CD8-positive, alpha-beta memory T cell (primary cell): ENCODE results near the gene ANK3. TPM values are rescaled to one million over a fixed set of nuclear protein-coding genes. Genes with fewer than 3 reads are reported as not detected.
"Not testable (repeated sequence)": the region's sequence is repeated elsewhere in the genome, so short reads cannot be mapped to it uniquely, and the experiment has no call there.

Experiments
- CTCF ChIA-PET: fragments of 350-600 bp; sonication (Branson Sonifier 250); formaldehyde crosslinking; loops from one replicate; lab custom pipeline; 2021; ENCODE audit warnings: antibody characterized with exemption; lab: Charles Lee
- POLR2A ChIA-PET: fragments of 350-600 bp; sonication (Branson Sonifier 250); formaldehyde crosslinking; loops from one replicate; lab custom pipeline; 2021; ENCODE audit warnings: antibody characterized with exemption; lab: Charles Lee
- DNase-seq, 5 donors: peaks; one replicate each; pipeline versions ENCODE4 v3.0.0 to v3.0.0-alpha.2; 2020 to 2022; ENCODE audit warnings: mixed read lengths in 1 of 5
- H3K27ac ChIP-seq: one replicate; pipeline ENCODE4 v1.7.0; 2013; ENCODE audit warnings: low read depth, mild to moderate bottlenecking, low read length, moderate library complexity
- H3K27me3 ChIP-seq: 2 replicates; pipeline ENCODE4 v1.7.0; 2013; ENCODE audit warnings: low read length, mild to moderate bottlenecking; ENCODE audit not compliant: insufficient read depth, poor library complexity, severe bottlenecking
- H3K36me3 ChIP-seq: 2 replicates; pipeline ENCODE4 v1.7.0; 2013; ENCODE audit warnings: mild to moderate bottlenecking, low read length, moderate library complexity; ENCODE audit not compliant: insufficient read depth
- H3K4me1 ChIP-seq: 2 replicates; pipeline ENCODE4 v1.7.0; 2013; ENCODE audit warnings: mild to moderate bottlenecking, low read length, moderate library complexity; ENCODE audit not compliant: insufficient read depth
- H3K4me3 ChIP-seq: 2 replicates; pipeline ENCODE4 v1.7.0; 2013; ENCODE audit warnings: mild to moderate bottlenecking, low read length
- H3K9me3 ChIP-seq: 2 replicates; pipeline ENCODE4 v1.7.0; 2013; ENCODE audit warnings: mild to moderate bottlenecking, low read length
- H3K27ac Mint-ChIP-seq, 8 donors: one replicate each; pipeline ENCODE4 v1.8.0; 2020 to 2021; ENCODE audit warnings: mixed read lengths in 8 of 8, mild to moderate bottlenecking in 6 of 8, inconsistent platforms in 3 of 8, moderate library complexity in 3 of 8
- H3K27me3 Mint-ChIP-seq, 2 donors: one replicate each; pipeline ENCODE4 v1.8.0; 2020 to 2021; ENCODE audit warnings: mixed read lengths in 2 of 2, mild to moderate bottlenecking in 1 of 2, moderate library complexity in 1 of 2
- H3K36me3 Mint-ChIP-seq, 3 donors: one replicate each; pipeline ENCODE4 v1.8.0; 2020 to 2021; ENCODE audit warnings: mixed read lengths in 3 of 3, inconsistent platforms in 1 of 3, mild to moderate bottlenecking in 1 of 3
- H3K4me1 Mint-ChIP-seq, 3 donors: one replicate each; pipeline ENCODE4 v1.8.0; 2020 to 2021; ENCODE audit warnings: mixed read lengths in 3 of 3, inconsistent platforms in 1 of 3, mild to moderate bottlenecking in 1 of 3
- H3K4me3 Mint-ChIP-seq, 7 donors: one replicate each; pipeline ENCODE4 v1.8.0; 2020 to 2021; ENCODE audit warnings: mixed read lengths in 7 of 7, mild to moderate bottlenecking in 6 of 7, moderate library complexity in 4 of 7, inconsistent platforms in 2 of 7
- H3K9me3 Mint-ChIP-seq, 5 donors: one replicate each; pipeline ENCODE4 v1.8.0; 2020 to 2022; ENCODE audit warnings: mixed read lengths in 5 of 5, mild to moderate bottlenecking in 3 of 5, moderate library complexity in 2 of 5, inconsistent platforms in 1 of 5
- polyA plus RNA-seq: library from polyadenylated mRNA; unstranded; fragments of 300-500 nt; fragmentation: Illumina TruSeq; gene quantifications from one replicate; pipeline ENCODE4 v1.2.3, GENCODE V29; 2021
- total RNA-seq, 2 experiments: library from RNA; stranded (reverse); gene quantifications; one replicate each; pipeline ENCODE4 v1.2.3, GENCODE V29; 2021

Gene ANK3
- total and polyA plus RNA-seq, 3 experiments from 2014 or later, result 10.2 to 12.8 (median 11.8) TPM

DNA sequence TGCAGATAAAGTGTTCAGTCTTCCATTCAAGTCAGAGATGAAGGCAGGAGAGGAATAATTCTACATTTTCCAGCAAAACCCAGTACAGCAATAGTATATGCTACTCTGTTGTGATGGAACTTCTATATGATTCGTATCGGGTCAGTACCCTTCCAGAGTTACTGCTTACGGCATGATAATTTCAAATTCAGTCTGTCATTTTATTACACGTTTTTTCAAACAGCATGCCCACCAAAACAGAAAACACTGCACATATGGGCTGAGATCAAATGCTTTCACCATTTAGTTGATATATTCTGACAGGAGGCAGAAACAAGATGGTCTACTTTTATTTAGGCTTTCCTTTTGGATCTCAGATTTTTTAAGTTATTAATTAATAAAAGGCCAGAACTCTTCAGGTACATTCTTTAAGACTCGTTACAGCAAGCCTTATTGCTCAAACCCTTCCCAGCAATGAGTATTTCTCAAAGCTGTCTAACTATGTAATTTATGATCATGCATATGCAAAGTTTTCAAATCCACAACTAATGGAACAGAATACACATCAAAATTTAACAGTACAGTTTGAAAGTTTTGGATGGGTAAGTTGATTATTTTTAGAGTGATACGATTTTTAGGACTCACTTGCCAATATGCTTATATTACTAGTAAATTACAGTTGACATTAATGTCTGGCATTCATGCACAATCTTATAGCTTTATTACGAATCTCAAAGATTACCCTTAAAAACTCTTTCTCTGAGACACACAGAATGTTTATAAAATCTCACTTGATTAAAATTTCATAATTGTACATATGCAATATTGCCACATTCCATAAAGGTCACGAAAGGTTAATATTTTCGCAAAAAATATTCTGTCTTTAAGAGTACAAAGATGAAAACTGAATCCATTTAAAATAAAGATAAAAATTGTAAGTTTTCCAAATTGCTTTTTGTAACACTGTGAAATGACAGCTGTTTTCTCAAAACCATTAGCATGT, 91.0 kb downstream of the ANK3 start:
- DNase-seq, result no peak
- Mint-ChIP-seq H3K36me3 (no peaks in the 10 kb centered on the region), H3K4me1 (peaks cover 0 to 7% (median 0%) of the 10 kb centered on the region in 3 donors), H3K27me3 (peaks cover 1 to 4% of the 10 kb centered on the region in 2 donors), H3K4me3 (no peak overlapping the region), H3K27ac (no peak overlapping the region), H3K9me3 (no peaks in the 10 kb centered on the region)
- POLR2A ChIA-PET, result no interaction called here
- no peaks in the 10 kb centered on the region for H3K36me3 ChIP-seq
- H3K9me3 ChIP-seq, result no peaks in the 10 kb centered on the region
- no peaks in the 10 kb centered on the region for H3K27me3 ChIP-seq
- H3K4me3 ChIP-seq, result no peak overlapping the region
- CTCF ChIA-PET, result no interaction called here
- H3K27ac ChIP-seq, result peak overlapping the region; percentile 30
- H3K4me1 ChIP-seq, result no peaks in the 10 kb centered on the region

GRCh38 chr10:60296073-60296472, 93.6 kb downstream of the ANK3 start:
- Mint-ChIP-seq H3K36me3 (no peaks in the 10 kb centered on the region), H3K27me3 (peaks cover 1 to 4% of the 10 kb centered on the region in 2 donors), H3K9me3 (no peaks in the 10 kb centered on the region), H3K4me3 (no peak overlapping the region), H3K27ac (no peak overlapping the region), H3K4me1 (no peaks in the 10 kb centered on the region)
- no peak overlapping the region for H3K4me3 ChIP-seq
- no peaks in the 10 kb centered on the region for H3K4me1 ChIP-seq
- no peaks in the 10 kb centered on the region for H3K27me3 ChIP-seq
- CTCF ChIA-PET, result no interaction called here
- no peaks in the 10 kb centered on the region for H3K36me3 ChIP-seq
- DNase-seq, result no peak
- H3K9me3 ChIP-seq, result no peaks in the 10 kb centered on the region
- POLR2A ChIA-PET, result no interaction called here
- no peak overlapping the region for H3K27ac ChIP-seq

GRCh38 chr10:60295028-60295937, 94.4 kb downstream of the ANK3 start:
- H3K27me3 Mint-ChIP-seq, result peaks cover 1 to 4% of the 10 kb centered on the region in 2 donors
- Histone ChIP-seq H3K4me1 (no peaks in the 10 kb centered on the region), H3K27ac (no peak overlapping the region), H3K36me3 (no peaks in the 10 kb centered on the region), H3K27me3 (no peaks in the 10 kb centered on the region), H3K4me3 (no peak overlapping the region), H3K9me3 (no peaks in the 10 kb centered on the region)
- no peaks in the 10 kb centered on the region for H3K36me3 Mint-ChIP-seq
- H3K4me3 Mint-ChIP-seq, result no peak overlapping the region
- DNase-seq, result no peak
- CTCF ChIA-PET, result no interaction called here
- no peak overlapping the region for H3K27ac Mint-ChIP-seq
- no peaks in the 10 kb centered on the region for H3K9me3 Mint-ChIP-seq
- POLR2A ChIA-PET, result no interaction called here
- H3K4me1 Mint-ChIP-seq, result no peaks in the 10 kb centered on the region

DNA sequence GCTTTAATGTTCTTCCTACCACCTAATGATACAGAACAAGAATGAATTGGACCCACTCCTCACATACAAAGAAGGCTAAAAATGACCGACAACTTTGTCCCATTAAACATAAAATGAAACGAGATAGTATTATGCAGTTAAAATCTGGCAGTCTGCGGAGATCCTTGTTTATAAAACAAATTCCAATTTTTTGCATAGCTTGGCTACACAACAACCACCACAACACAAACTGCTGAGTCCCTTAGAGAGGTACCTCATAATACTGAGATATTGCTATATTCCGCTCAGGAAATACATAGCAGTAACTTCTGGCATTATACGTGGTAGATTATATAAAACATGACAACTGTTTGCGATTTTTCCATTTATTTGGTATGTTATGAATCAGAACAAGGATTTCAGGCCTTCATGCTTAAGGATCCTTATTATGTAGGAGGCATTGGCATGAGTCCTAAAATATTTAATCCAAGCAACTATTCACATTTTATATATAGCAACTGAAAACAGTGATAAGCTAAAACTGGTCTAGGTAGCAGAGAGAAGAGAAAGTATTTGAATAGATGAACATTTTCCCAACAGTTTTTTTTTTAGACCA, 96.0 kb downstream of the ANK3 start:
- no peaks in the 10 kb centered on the region for H3K27me3 ChIP-seq
- POLR2A ChIA-PET, result no interaction called here
- H3K36me3 Mint-ChIP-seq, result no peaks in the 10 kb centered on the region
- H3K27ac ChIP-seq, result no peak overlapping the region
- no peak overlapping the region for H3K4me3 Mint-ChIP-seq
- H3K4me3 ChIP-seq, result no peak overlapping the region
- CTCF ChIA-PET, result no interaction called here
- no peaks in the 10 kb centered on the region for H3K9me3 ChIP-seq
- no peaks in the 10 kb centered on the region for H3K4me1 Mint-ChIP-seq
- H3K9me3 Mint-ChIP-seq, result no peaks in the 10 kb centered on the region
- DNase-seq, result no peak
- H3K36me3 ChIP-seq, result no peaks in the 10 kb centered on the region
- H3K27ac Mint-ChIP-seq, result no peak overlapping the region
- H3K4me1 ChIP-seq, result no peaks in the 10 kb centered on the region
- H3K27me3 Mint-ChIP-seq, result peaks cover 1 to 4% of the 10 kb centered on the region in 2 donors

- Mint-ChIP-seq H3K27ac (peak overlapping the region in 1 of 8 donors; percentile 77), H3K4me3 (no peak overlapping the region), H3K9me3 (no peaks in the 10 kb centered on the region), H3K4me1 (peaks cover 0 to 6% (median 0%) of the 10 kb centered on the region in 3 donors), H3K27me3 (peaks cover 1 to 4% of the 10 kb centered on the region in 2 donors), H3K36me3 (no peaks in the 10 kb centered on the region)
- Histone ChIP-seq H3K9me3 (no peaks in the 10 kb centered on the region), H3K4me3 (no peak overlapping the region), H3K27ac (no peak overlapping the region), H3K36me3 (no peaks in the 10 kb centered on the region), H3K4me1 (no peaks in the 10 kb centered on the region), H3K27me3 (no peaks in the 10 kb centered on the region)
- ChIA-PET CTCF (no interaction called here), POLR2A (no interaction called here)
- no peak for DNase-seq
These were observed 96.7 kb downstream of the ANK3 start for GRCh38 chr10:60292998-60293397.

DNA sequence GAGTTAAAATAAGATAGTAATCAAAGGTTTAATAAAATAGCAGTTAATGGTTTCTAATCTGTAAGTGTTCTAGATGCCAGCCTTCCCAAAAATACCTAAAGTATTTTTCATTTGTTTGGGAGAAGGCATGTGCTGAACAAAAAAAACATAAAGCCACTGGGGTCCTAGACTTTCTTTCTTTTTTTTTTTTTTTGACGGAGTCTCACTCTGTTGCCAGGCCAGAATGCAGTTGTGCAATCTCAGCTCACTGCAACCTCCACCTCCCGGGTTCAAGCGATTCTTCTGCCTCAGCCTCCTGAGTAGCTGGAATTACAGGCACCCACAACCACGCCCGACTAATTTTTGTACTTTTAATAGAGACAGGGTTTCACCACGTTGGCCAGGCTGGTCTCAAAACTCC, 97.1 kb downstream of the ANK3 start:
- H3K4me1 Mint-ChIP-seq, DNase-seq, H3K4me1 ChIP-seq, H3K27me3 ChIP-seq, H3K4me3 Mint-ChIP-seq, H3K36me3 ChIP-seq, H3K27me3 Mint-ChIP-seq, CTCF ChIA-PET, H3K36me3 Mint-ChIP-seq, POLR2A ChIA-PET, H3K9me3 Mint-ChIP-seq, H3K4me3 ChIP-seq, H3K27ac Mint-ChIP-seq, H3K9me3 ChIP-seq, H3K27ac ChIP-seq: not testable (repeated sequence)

GRCh38 chr10:60291344-60291930, 98.2 kb downstream of the ANK3 start:
- no peaks in the 10 kb centered on the region for H3K4me1 ChIP-seq
- CTCF ChIA-PET, result no interaction called here
- no peak overlapping the region for H3K27ac ChIP-seq
- Mint-ChIP-seq H3K36me3 (no peaks in the 10 kb centered on the region), H3K27ac (no peak overlapping the region), H3K4me3 (no peak overlapping the region), H3K4me1 (peaks cover 0 to 7% (median 0%) of the 10 kb centered on the region in 3 donors), H3K27me3 (peaks cover 1 to 8% of the 10 kb centered on the region in 2 donors), H3K9me3 (no peaks in the 10 kb centered on the region)
- POLR2A ChIA-PET, result no interaction called here
- DNase-seq, result no peak
- H3K36me3 ChIP-seq, result no peaks in the 10 kb centered on the region
- H3K4me3 ChIP-seq, result no peak overlapping the region
- H3K27me3 ChIP-seq, result no peaks in the 10 kb centered on the region
- no peaks in the 10 kb centered on the region for H3K9me3 ChIP-seq
